HUDEP-2 (cell line): ENCODE results near the gene VSIR.
A peak's percentile ranks its signal among the peaks of the same experiment; 100 is the strongest.

Experiments
- DNase-seq, 76 experiments: peaks; one replicate each; lab custom pipeline; 2025; ENCODE audit not compliant: unreplicated experiment in 76 of 76; lab: John Stamatoyannopoulos, UW

VSIR gene

GRCh38 chr10:71773221-71773971 lies at the start of gene VSIR:
VSIR (minus strand) TSS chr10:71773520; CDS start chr10:71773439, 81 bp downstream.
- DNase-seq: peak in 71 of 76 experiments; percentile 6 to 90 (median 72)

DNA sequence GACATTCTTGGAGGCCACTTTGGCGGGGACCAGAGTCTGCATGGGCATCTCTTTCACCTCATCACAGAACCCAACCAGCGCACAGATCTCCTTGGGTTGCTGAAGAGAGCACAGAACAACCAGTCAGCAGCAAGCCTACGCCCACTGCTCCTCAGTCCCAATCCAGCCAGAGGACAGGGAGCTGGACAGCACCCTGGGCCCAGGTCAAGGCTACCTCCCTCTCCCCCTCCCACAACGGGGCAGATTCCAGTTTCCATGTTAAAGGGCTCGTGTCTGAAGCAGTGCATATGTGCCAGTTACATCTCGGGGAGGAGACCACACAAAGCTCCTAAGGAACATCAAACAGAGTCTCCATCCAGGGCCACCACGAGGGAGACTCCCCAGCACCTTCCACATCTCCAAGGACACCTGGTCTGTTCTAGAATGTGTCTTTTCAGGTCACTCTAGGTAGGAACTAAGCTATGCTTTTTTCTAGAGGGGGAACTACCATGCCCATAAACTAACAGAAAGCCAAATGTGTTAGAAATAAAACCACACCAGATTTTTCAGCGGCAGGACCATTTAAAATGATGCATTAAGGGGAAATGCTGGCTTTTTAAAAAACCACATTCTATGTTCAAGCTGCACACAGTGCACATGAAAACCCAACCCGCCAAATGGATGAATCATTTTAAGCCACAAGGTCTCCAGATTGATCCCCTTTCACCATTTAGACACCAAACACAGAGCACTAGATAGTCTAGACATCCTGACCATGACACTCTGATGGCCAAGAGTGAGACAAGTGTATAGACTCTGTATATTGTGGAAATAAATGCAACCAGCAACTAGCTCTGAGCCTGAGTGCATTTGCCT lies 48.8 kb upstream of the VSIR start:
- DNase-seq: no peak

- DNase-seq: no peak
Measured at GRCh38 chr10:71820966-71821365, 47.6 kb upstream of the VSIR start.

GRCh38 chr10:71819985-71820384 lies 46.7 kb upstream of the VSIR start:
- no peak for DNase-seq

- DNase-seq: no peak
Measured at GRCh38 chr10:71819441-71819861, 46.1 kb upstream of the VSIR start.

- DNase-seq: no peak
Measured at GRCh38 chr10:71818674-71819260, 45.4 kb upstream of the VSIR start.

GRCh38 chr10:71817831-71818655 lies 44.7 kb upstream of the VSIR start:
- no peak for DNase-seq

GRCh38 chr10:71816936-71817618 lies 43.8 kb upstream of the VSIR start:
- DNase-seq: no peak

DNA sequence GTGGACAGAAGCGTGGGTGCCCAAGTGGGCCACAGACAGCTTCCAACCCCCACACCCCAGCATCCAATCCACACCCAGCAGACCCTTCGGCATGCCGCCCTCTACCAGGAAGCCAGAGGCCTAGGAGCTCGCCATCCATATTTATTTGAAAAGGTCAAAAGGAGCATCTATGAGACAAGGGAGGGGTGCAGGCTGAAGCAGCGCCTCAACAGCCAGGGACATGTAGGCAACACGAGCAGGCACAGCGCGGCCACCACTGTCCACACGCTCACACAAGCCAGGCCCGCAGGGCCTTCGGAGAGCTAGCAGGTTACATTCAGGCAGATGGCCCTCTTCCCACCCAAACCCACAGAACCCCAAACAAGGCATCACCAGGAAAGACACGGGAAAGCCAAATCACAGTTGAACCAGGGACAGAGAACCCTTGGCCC lies 43.1 kb upstream of the VSIR start:
- no peak for DNase-seq

DNA sequence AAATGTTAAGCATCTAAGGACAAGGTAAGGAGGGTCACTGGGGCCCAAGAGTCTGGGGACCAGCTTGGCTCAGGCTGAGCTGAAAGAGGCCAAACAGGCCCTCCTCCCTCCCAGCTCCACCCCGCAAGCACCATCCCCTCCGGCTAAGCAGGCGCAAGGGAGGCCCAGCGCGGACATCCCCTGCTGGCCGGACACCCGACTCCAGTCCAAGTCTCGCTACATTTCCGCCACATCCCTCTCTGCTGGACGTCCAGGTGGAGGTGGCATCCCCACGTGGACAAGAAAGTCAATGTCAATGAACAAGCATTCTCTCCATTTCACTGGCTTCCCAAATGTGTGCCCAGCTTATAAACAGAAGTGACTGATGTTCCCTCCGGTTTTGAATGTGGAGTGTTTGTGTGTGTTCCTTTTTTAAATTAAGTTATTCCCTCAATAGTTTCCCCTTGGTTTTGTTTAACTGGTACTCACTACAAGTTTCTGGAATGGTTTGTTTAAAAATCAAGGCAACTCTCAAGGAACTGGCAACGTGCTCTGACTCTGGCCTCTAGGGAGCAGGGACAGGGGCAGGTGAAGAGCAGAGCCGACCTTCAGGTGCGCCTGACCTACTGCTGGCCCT lies 42.3 kb upstream of the VSIR start:
- no peak for DNase-seq

GRCh38 chr10:71814922-71815411 lies 41.6 kb upstream of the VSIR start:
- DNase-seq: no peak

GRCh38 chr10:71812913-71813590 lies 39.7 kb upstream of the VSIR start:
- no peak for DNase-seq

- peak in 58 of 76 experiments; percentile 2 to 77 (median 45) for DNase-seq
Measured at GRCh38 chr10:71812016-71812912, 38.9 kb upstream of the VSIR start.

DNA sequence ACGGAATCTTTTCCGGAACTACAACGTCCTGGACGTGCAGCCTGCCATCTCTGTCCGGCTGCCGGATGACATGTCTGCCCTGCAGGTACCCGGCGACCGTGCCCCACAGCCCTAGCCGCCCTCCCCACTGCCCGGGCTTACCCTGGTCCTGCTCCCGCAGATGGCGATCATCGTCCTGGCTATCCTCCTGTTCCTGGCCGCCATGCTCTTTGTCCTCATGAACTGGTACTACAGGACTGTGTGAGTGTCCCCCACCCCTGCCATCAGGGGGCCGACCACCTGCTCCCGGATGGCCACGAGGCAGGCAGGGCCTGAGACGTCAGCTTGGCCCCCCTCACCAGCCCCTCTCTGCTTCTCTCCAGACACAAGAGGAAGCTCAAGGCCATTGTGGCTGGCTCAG lies 38.0 kb upstream of the VSIR start:
- no peak for DNase-seq

DNA sequence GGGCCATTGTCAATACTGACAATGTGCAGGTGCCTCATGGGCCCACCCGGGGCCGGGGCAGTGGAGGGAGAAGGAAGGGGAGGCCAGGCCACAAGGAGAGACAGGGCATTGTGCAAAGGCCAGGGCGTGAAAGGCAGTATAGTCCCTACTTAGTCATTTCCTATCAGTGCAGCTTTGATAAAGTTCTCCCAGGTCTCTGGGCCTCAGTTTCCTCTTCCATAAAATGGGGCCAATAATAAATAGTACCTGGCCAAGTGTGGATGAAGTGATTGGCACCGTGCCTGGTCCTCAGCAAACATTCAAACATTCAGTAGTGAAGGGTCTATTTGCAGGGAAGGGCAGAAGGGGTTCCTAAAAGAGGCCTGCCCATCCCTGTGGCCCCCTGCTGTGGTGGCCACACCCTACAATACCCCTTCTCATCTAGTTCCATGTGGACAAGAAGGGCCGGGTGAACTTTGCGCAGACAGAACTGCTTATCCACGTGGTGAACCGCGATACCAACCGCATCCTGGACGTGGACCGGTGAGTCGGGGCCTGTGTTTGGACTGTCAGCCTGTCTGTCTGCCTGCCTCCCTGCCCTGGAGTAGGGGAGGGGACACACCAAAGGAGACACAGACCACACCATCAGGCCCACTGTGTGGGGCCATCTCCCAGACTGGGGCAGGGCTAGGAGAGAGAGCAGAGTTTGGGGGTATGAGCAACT lies 36.9 kb upstream of the VSIR start:
- DNase-seq: no peak

DNA sequence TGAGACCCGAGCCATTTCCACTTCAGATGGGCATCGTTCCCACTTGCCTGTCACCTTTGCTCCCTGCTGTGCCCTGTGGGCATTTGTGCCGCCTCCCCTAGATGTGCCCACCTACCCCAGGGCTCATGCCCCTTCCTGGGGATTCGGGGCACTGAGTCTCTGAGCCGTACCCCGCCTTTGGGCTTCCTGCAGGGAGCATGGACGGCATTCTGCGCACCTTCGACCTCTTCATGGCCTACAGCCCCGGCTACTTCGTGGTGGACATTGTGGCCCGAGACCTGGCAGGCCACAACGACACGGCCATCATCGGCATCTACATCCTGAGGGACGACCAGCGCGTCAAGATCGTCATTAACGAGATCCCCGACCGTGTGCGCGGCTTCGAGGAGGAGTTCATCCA lies 36.3 kb upstream of the VSIR start:
- no peak for DNase-seq
